HT-29 (cell line): ENCODE data around the gene HOATZ. TPM values are rescaled to one million over a fixed set of nuclear protein-coding genes. Genes with fewer than 3 reads are reported as not detected.

ENCODE experiments used
- DNase-seq: peaks from one replicate; pipeline ENCODE4 v3.0.0-alpha.2; 2015; ENCODE audit warnings: low spot score
- total RNA-seq: library from RNA; depleted of rRNA; stranded (reverse); fragments of >200 nt; shearing (Covaris generic); gene quantifications from 2 replicates; pipeline ENCODE4 v1.2.3, GENCODE V29; 2014; rRNA removed

Gene HOATZ
- total RNA-seq, result not detected in 2 replicates

GRCh38 chr11:111514216-111515031 is at the start of gene HOATZ:
Gene HOATZ (plus strand): TSS chr11:111514778. CDS start chr11:111514785, 7 bp downstream.
- DNase-seq, result no peak

- no peak for DNase-seq
Measured at GRCh38 chr11:111465400-111465799, 49.2 kb upstream of the HOATZ start.

- no peak for DNase-seq
Measured at GRCh38 chr11:111466615-111467014, 48.0 kb upstream of the HOATZ start.

- DNase-seq, result no peak
Measured at GRCh38 chr11:111469200-111469599, 45.4 kb upstream of the HOATZ start.

GRCh38 chr11:111472228-111472627 is 42.4 kb upstream of the HOATZ start:
- DNase-seq, result no peak

- DNase-seq, result no peak
Measured at GRCh38 chr11:111474432-111474831, 40.1 kb upstream of the HOATZ start.

GRCh38 chr11:111476366-111476765 is 38.2 kb upstream of the HOATZ start:
- DNase-seq, result no peak

- DNase-seq, result no peak
Measured at GRCh38 chr11:111476956-111477355, 37.6 kb upstream of the HOATZ start.

- no peak for DNase-seq
Measured at GRCh38 chr11:111477898-111478297, 36.7 kb upstream of the HOATZ start.

- no peak for DNase-seq
Measured at GRCh38 chr11:111479666-111480065, 34.9 kb upstream of the HOATZ start.

GRCh38 chr11:111483431-111483830 is 31.1 kb upstream of the HOATZ start:
- DNase-seq, result no peak

- no peak for DNase-seq
Measured at GRCh38 chr11:111490496-111490895, 24.1 kb upstream of the HOATZ start.

- DNase-seq, result no peak
Measured at GRCh38 chr11:111494040-111494439, 20.5 kb upstream of the HOATZ start.

GRCh38 chr11:111499483-111499882 is 15.1 kb upstream of the HOATZ start:
- no peak for DNase-seq

GRCh38 chr11:111500481-111500880 is 14.1 kb upstream of the HOATZ start:
- DNase-seq, result no peak

- DNase-seq, result no peak
Measured at GRCh38 chr11:111502611-111503010, 12.0 kb upstream of the HOATZ start.

- DNase-seq, result no peak
Measured at GRCh38 chr11:111510311-111510710, 4.3 kb upstream of the HOATZ start.

- DNase-seq, result no peak
Measured at GRCh38 chr11:111512296-111513239, 2.0 kb upstream of the HOATZ start, which contains the start of gene BTG4. Gene BTG4 (minus strand): TSS chr11:111512386. CDS start chr11:111498776, 13,610 bp downstream.

- DNase-seq, result no peak
Measured at GRCh38 chr11:111513240-111513605, 1.4 kb upstream of the HOATZ start.

- DNase-seq, result no peak
Measured at GRCh38 chr11:111515591-111515990, 1.0 kb downstream of the HOATZ start.

- no peak for DNase-seq
Measured at GRCh38 chr11:111518668-111519067, 4.1 kb downstream of the HOATZ start.

GRCh38 chr11:111520560-111520959 is 6.0 kb downstream of the HOATZ start:
- no peak for DNase-seq
